ENCODE data around the gene DKK3. TPM values are rescaled to one million over a fixed set of nuclear protein-coding genes. Genes with fewer than 3 reads are reported as not detected.
"Not testable (repeated sequence)": the region's sequence is repeated elsewhere in the genome, so short reads cannot be mapped to it uniquely, and the experiment has no call there.

The DKK3 gene
- 668 TPM for polyA plus RNA-seq (2013, experiment 1 of 2; ENCODE audit: insufficient read length)
- polyA plus RNA-seq (2013, experiment 2 of 2; ENCODE audit: insufficient read length): 761 TPM

DNA sequence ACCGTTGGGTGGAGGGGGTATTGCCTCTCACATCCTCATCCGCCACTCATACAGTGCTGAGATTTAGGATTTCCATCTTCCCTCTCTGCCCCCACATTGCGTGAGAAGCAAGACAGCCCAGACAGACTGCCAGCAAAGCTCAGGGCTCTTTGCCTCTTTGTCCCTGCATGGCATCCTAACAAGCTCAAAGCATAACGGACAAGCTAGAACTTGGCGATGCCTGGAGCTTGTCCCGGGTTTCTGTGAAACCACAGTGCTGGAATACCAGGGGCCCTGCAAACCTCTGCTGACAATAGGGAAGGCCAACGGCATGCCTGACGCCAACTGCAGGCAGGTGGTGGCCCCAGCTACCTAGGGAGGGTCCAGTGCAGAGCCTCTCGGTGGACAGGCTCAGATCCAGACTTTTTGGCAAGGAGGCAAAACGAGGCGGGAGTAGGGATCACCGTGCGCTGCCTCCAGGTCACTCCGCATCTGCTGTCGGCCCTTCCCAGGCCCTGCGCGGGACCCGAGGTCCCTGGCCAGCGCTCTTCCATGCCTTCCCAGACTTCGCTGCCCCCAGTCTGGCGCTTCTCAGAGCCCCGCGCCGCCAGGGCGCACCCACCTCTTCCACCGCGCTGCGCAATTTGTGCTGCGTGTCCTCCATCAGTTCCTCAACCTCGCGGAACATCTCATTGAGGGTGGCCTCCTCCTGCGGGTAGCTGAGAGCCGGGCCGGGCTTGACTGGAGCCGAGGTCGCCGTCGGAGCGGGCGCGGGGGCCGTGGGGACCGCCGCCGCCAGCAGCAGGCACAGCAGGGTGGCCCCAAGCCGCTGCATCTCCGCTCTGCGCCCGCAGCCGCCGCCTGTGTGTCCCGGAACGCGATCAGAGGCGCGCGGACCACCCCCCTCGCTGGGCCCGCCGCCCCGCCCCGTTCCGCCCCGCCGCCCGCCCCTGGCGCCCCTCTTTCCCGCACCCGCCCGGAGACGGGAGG is at the start of gene DKK3:
TSS of gene DKK3 (minus strand) at position 858 of the 969 bp plus-strand sequence. CDS start at position 814, 44 bp downstream.
- peak; percentile 45 for DNase-seq

GRCh38 chr11:12057299-12057980 is 49.0 kb upstream of the DKK3 start:
- DNase-seq: no peak

- DNase-seq: no peak
These were observed 47.7 kb upstream of the DKK3 start for GRCh38 chr11:12056119-12056518.

DNA sequence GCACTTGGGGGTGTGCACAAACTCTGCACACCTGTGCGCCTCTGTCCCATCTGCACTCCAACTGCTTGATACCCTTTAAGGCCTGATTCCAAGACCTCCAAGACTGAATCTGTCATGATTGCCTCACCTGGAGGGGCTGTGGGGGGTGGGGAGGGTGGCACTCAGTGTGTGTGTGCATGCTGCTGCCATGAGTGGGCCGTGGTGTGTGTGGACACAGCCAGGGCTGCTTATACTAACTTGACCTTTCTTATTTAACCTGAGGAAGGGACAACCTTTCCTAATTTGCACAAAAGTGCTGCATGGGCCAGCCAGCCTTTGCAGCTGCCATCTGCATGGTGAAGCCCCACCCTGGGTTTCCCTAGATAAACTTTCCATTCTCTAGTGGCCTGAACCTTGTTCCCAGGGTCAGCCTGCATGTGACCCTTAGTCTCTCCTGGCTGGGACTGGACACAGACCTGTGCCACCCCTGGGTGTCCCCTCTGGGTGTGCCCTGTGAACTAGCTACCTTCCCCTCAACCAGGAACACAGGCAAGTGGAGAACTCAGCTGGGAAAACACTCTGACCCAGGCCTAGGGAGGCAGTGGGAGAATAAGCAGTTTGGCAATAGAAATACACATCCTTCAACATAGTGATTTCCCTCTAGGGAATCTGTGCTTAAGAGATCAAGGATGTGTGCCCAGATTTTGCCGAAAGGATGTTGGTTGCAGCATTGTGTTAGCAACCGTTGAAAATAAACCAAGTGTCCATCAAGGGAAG is 45.4 kb upstream of the DKK3 start:
- DNase-seq: peak; percentile 65

GRCh38 chr11:12052676-12053605 is 44.5 kb upstream of the DKK3 start:
- no peak for DNase-seq

GRCh38 chr11:12051287-12051662 is 42.8 kb upstream of the DKK3 start:
- DNase-seq: no peak

DNA sequence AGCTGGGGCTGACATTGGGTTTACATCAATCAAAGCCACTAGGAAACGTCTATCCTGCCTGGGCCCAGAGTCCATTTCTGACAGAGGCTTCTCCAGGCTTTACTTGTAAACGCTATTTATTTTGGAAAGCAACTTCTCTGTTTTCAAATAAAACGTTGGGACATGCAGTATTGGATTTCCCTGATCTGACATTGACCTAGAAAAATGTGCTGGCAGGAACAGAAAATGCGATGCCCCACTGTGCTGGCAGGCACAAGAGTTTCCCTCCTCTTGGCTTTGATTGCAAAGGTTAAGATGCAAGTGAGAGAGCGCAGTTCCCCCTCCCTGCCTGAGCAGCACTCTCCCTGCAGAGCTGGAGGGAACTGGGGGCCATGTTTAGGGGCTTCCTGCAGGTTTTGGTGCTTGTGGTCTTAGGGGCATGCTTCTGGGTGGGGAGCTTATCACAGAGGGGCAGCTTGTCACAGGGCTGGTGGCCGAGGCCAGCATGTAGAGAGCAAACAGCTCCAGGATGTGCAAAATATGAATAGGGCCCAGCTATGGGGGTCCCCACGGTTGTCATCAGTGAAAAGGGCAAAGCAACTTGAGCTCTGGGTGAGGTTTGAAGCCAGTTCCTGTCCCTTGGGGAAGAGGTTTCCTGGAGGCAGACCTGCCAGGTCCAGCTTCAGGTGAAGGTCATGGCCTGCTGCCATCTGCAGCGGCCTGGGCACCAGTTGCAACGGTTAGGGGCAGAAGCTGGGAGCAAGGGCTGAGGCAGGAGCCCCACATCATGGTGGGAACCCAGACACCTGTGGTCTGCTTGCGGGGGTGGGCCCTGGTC is 42.3 kb upstream of the DKK3 start:
- peak; percentile 40 for DNase-seq

GRCh38 chr11:12048936-12049790 is 40.7 kb upstream of the DKK3 start:
- no peak for DNase-seq

GRCh38 chr11:12046636-12047236 is 38.3 kb upstream of the DKK3 start:
- DNase-seq: no peak

DNA sequence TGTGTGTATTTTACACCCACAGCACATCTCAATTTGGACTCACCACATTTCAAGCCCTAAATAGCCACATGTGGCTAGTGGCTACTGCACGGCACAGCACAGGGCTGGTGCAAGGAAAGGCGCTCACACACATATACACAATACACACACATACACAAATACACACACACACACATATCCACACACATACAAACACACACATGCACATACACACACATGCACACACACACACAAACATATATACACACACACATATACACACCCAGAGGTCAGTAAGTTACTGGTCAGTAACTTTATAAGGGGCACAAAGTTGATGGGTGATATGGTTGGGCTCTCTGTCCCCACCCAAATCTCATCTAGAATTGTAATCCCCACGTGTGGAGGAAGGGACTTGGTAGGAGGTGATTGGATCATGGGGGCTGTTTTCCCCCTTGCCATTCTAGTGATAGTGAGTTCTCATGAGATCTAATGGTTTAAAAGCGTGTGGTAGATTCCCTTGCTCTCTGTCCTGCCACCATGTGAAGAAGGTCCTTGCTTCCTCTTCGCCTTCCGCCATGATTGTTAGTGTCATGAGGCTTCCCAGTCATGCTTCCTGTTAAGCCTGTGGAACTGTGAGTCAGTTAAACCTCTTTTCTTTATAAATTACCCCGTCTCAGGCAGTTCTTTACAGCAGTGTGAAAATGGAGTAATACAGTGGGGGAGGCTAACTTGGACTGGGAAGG is 37.6 kb upstream of the DKK3 start:
- no peak for DNase-seq

- DNase-seq: no peak
These were observed 36.4 kb upstream of the DKK3 start for GRCh38 chr11:12044799-12045198.

- DNase-seq: peak; percentile 99
These were observed 35.7 kb upstream of the DKK3 start for GRCh38 chr11:12043959-12044791.

- DNase-seq: no peak
These were observed 34.8 kb upstream of the DKK3 start for GRCh38 chr11:12043221-12043620.

GRCh38 chr11:12042215-12042676 is 33.8 kb upstream of the DKK3 start:
- DNase-seq: peak; percentile 99

DNA sequence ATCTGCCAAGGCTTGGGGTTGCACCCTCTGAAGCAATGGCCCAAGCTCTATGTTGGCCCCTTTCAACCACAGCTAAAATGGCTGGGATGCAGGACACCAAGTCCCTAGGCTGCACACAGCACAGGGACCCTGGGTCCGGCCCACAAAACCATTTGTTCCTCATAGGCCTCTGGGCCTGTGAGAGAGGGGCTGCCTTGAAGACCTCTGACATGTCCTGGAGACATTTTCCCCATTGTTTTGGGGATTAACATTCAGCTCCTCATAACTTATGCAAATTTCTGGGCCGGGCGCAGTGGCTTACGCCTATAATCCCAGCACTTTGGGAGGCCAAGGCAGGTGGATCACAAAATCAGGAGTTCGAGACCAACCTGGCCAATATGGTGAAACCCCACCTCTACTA is 32.3 kb upstream of the DKK3 start:
- not testable (repeated sequence) for DNase-seq

DNA sequence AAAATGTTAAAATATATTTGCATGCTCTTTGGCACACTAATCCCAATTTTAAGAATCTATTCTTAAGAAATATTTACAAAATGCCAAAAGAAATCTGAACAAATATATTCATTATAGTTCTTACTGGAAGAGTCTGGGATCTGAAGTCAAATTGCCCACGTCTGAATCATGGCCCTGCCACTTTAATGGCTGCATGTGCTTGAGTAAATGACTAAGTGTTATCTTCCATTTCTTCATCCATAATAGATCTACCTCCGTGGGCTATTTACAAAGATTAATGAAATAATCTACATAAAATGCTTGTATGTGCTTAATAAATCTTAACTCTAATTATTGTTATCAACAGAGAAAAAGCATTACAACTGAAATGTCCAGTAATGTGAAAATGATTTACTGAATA is 24.5 kb upstream of the DKK3 start:
- no peak for DNase-seq

DNA sequence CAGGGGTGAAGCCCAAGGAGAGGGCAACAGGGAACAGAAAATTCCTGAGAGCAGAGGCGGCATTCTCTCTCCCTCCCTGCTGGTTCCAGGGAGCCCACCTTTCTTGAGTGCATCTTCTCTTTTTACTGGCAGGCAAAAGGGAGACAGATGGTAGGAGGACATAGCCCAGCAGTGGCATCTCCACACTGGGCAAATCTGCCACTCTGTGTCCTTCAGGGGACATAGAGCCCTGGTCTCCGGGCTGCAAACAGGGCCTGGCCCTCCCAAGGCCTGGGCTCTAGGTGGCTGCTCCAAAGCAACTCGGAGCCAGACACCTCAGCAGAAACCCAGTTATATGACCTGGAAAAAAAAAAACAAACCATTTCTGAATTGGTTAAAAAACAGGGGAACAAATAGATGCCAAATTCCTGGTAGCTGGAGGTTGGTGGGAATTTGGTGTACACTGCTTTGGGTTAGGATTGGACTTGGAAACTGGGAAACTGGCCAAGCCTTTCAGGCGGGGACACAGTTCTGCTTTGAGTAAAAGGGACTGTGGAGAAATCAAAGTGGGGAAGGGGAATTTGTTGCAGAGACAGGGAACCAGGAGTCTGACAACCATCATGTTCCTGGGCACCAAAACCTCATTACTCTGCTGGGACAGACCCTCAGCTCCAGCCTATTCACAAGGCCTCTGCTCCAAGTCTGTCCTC is 23.6 kb upstream of the DKK3 start:
- DNase-seq: no peak
